Activated gamma-delta T cell (primary cell): ENCODE results near the gene RPS21.

ENCODE experiments used
- DNase-seq: peaks from one replicate; lab custom pipeline; 2025; lab: John Stamatoyannopoulos, UW

RPS21 gene

DNA sequence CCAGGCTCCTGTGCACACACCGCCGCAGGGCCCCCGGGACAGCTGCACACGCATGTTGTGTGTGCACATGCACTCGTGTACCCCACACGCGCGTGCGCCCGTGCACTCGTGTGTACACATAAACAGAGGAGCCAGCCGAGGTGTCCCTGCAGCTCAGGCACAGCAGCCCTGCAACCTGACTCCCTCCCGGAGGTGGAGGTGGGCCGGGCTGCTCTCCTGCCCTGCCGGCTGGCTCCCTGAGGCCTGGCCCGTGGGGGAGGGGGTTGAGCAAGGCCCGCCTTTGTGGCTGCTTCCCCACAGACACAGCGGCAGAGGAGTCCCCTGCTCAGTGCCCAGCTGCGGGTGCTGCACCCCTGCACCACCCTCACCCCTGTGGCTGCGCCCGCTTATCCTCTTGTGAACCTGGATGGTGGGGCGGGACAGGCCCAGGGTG, 39.8 kb downstream of the RPS21 start:
- no peak for DNase-seq

- DNase-seq, result no peak
Observed at GRCh38 chr20:62427172-62428001, 40.5 kb downstream of the RPS21 start, which contains the start of gene RBBP8NL. Gene RBBP8NL, minus strand, starts transcription at chr20:62427539. Its CDS starts 7,892 bp downstream, at chr20:62419647.

GRCh38 chr20:62428002-62428372, 41.1 kb downstream of the RPS21 start:
- DNase-seq, result no peak

- no peak for DNase-seq
Observed at GRCh38 chr20:62428396-62429295, 41.7 kb downstream of the RPS21 start.

- DNase-seq, result no peak
Observed at GRCh38 chr20:62429455-62430310, 42.8 kb downstream of the RPS21 start.

- DNase-seq, result no peak
Observed at GRCh38 chr20:62430311-62430853, 43.5 kb downstream of the RPS21 start.

DNA sequence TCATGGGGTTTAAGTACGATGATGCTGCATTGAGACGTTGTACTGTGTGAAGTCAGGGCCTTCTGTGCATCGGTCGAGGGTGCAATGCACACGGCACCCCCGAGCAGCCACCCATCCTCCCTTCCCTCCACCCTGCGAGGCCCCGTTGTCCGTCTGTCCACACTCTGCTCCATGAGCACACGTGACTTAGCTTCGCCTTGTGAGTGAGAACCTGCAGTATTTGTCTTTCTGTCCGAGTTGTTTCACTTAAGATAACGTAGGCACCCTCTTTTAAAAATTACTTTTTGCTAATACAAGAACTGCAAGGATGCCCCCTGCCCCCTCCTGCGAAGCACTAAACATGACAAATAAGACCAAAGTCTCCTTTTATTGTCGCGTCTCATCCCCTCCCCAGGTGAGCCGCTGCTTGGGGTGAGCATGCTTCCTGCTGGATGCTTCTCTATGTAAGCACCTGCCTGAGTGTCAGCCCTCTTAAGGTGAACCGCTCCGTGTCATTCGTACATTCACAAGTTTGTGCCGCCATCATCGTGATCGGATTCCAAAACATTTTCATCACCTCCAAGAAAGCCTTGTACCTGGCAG, 44.1 kb downstream of the RPS21 start:
- DNase-seq, result no peak

GRCh38 chr20:62433658-62434497, 47.0 kb downstream of the RPS21 start:
- DNase-seq, result no peak

GRCh38 chr20:62436692-62437091, 49.8 kb downstream of the RPS21 start:
- no peak for DNase-seq

GRCh38 chr20:62437496-62437895, 50.6 kb downstream of the RPS21 start:
- DNase-seq, result no peak

DNA sequence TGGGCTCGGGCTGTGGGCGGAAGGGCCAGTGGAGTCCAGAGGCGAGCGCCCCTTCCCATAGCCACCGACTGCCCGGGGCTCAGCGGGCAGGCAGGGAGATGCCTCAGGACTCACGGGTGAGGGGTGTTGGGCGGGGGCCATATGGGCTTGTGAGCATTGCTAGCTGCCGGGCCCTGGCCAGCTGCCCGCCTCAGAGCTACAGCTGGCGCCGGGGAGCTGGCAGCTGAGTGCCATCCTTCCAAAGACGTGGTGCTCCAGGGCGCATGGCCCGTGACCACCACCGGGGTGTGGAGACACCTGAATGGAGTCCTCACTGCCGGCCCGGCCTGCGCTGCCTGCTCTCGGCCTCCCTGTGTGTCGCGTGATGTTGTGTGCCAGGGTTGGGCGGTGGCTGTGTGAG, 51.0 kb downstream of the RPS21 start:
- DNase-seq, result no peak
